Inflammatory macrophage (primary cell): Measurements from ENCODE around the gene ZNF394.

Source experiments
- DNase-seq, 2 donors: peaks; one replicate each; pipeline ENCODE4 v3.0.0-alpha.2; 2020 to 2022

The ZNF394 gene

DNA sequence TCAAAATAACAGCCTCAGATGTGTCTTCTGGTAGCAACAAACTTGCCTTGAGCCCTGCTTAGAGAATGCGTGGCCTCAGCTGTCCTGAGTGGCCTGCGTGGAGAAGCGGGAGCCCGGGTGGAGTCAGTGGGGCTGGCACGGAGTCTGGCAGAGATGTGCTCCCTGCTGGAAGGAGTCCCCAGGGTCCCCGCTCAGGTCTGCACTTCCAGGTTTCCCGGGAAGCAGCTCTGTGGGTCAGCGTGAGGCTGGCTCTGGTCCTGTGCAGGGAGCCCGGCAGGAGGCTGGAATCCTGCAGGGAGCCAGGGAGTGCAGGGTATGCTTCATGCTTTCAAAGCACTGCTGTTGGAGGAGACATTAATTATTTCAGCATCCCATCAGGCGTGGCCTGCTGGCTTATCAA, 51.2 kb downstream of the ZNF394 start:
- DNase-seq, result no peak

DNA sequence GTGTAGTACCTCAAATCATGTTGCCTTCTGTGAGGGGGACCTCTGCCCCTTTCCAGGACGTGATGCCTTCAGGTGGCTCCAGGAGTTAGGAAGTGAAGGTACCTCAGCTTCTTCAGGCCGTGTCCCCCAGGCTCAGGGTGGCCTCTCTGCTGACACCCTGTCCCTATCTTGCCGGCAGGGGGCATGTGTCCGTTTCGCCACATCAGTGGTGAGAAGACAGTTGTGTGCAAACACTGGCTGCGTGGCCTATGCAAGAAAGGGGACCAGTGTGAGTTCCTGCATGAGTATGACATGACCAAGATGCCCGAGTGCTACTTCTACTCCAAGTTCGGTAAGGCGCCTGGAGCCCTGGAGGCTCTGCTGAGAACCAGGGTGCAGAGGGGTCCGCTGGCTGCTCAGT, 52.1 kb downstream of the ZNF394 start:
- no peak for DNase-seq

DNA sequence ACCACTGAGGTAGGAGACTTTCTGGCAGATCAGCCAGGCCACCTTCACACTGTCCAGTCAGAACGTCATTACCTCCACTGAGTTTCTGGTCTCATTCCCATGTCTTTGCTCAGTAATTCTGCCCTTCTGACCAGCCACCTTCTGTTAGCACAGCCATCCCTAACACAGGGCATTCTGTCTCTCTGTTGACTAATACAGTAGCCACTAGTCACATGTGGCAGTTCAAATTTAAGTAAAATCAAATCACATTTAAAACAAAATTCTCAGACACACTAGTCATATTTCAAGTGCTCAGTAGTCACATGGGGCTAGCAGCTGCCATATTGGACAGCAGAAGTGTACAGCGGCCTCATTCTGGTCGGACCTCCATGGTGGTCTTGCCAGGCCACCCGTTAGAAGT, 54.0 kb downstream of the ZNF394 start:
- no peak for DNase-seq
